ENCODE data around the gene SLC38A8.

DNA sequence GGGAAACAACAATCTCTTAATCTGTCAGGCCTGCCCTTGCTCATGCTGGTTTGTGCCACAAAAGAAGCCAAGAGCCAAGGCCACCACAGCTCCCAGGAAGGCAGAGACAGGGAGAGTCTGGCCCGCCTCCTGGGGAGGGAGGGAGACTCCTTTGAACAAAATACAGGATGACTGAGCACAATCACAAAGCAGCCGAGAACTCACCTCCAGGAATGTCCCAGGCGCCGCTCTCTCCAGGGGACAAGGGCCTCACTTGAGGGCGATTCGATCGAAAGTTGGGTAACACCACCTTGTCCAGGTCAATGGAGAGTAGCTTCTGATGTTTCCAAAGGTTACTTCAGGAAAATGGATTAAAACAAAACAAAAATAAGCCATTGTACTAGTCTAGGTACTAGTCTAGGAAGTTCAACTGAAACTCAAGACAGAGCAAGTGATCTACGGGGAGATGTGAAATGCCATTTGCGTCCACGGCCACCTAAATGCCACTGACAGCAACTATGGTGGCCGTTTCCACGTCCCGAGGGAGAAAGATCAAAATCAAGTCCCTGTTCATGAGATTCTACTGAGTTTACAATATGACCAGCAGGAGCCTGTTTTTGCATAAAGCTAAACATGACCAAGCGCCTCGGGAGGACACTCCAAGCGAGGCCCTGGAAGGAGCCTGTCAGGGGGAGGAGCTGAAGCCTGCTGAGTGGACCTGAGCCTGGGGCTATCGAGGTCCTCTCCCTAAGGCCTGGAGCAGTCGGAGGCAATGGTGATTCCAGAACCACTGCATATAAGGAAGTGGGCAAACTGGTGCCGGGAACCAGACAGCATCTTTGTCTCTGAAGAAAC, 13.4 kb upstream of the SLC38A8 start:
- TF ChIP-seq POLR2A (IDR thresholded peaks at IDR 0.05), result no peak
- TF ChIP-seq, protein P1, sequence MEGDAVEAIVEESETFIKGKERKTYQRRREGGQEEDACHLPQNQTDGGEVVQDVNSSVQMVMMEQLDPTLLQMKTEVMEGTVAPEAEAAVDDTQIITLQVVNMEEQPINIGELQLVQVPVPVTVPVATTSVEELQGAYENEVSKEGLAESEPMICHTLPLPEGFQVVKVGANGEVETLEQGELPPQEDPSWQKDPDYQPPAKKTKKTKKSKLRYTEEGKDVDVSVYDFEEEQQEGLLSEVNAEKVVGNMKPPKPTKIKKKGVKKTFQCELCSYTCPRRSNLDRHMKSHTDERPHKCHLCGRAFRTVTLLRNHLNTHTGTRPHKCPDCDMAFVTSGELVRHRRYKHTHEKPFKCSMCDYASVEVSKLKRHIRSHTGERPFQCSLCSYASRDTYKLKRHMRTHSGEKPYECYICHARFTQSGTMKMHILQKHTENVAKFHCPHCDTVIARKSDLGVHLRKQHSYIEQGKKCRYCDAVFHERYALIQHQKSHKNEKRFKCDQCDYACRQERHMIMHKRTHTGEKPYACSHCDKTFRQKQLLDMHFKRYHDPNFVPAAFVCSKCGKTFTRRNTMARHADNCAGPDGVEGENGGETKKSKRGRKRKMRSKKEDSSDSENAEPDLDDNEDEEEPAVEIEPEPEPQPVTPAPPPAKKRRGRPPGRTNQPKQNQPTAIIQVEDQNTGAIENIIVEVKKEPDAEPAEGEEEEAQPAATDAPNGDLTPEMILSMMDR (IDR thresholded peaks at IDR 0.05), result no peak

All from Peyer's patch (tissue), 4 donors.